ENCODE measurements around the gene GPR150. TPM values are rescaled to one million over a fixed set of nuclear protein-coding genes. Genes with fewer than 3 reads are reported as not detected.

GPR150 gene
- total RNA-seq, 1 experiment from 2014 or later: 0.54 TPM

DNA sequence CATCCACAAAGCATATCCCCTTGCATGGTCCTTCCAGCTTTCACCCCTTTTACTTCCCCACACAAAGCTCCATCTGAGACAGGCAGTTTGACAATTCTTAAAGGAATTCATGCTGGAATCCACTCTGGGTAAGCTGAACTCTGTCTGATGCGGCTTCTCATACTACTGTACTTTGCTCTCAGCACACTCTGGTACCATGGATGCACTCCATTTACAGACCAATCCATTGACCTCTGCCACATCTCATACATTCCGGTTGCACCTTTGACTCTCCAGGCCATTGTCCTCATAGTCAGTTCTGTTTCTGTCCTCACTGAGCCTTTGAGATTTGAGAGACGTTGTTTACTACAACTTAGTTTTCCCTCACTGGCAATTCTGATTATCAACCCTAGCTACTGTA, 50.7 kb downstream of the GPR150 start:
- intact Hi-C loops (cut with micrococcal nuclease; ENCODE audit: unreplicated experiment): no loop called here
- Histone ChIP-seq H3K36me3 (ENCODE audit: control insufficient read depth, insufficient read depth, low read length) (no peaks in the 10 kb centered on the region), H3K27ac (ENCODE audit: low read length) (no peak overlapping the region), H3K4me3 (ENCODE audit: low read depth in 2 of 2, low read length in 2 of 2) (no peak overlapping the region), H3K27me3 (ENCODE audit: control insufficient read depth, insufficient read depth, low read length) (no peaks in the 10 kb centered on the region), H3K4me1 (ENCODE audit: control insufficient read depth, insufficient read depth, low read length) (no peaks in the 10 kb centered on the region), H3K9me3 (ENCODE audit: control insufficient read depth, insufficient read depth, low read depth, low read length) (no peaks in the 10 kb centered on the region)
- in situ Hi-C loops (cut with HindIII; ENCODE audit: low pct_unique_long_range_greater_than_20kb, low sequenced_read_pairs): no loop called here
- no TSS peak for BruUV-seq (replicated peaks)
- TF ChIP-seq, protein P1, sequence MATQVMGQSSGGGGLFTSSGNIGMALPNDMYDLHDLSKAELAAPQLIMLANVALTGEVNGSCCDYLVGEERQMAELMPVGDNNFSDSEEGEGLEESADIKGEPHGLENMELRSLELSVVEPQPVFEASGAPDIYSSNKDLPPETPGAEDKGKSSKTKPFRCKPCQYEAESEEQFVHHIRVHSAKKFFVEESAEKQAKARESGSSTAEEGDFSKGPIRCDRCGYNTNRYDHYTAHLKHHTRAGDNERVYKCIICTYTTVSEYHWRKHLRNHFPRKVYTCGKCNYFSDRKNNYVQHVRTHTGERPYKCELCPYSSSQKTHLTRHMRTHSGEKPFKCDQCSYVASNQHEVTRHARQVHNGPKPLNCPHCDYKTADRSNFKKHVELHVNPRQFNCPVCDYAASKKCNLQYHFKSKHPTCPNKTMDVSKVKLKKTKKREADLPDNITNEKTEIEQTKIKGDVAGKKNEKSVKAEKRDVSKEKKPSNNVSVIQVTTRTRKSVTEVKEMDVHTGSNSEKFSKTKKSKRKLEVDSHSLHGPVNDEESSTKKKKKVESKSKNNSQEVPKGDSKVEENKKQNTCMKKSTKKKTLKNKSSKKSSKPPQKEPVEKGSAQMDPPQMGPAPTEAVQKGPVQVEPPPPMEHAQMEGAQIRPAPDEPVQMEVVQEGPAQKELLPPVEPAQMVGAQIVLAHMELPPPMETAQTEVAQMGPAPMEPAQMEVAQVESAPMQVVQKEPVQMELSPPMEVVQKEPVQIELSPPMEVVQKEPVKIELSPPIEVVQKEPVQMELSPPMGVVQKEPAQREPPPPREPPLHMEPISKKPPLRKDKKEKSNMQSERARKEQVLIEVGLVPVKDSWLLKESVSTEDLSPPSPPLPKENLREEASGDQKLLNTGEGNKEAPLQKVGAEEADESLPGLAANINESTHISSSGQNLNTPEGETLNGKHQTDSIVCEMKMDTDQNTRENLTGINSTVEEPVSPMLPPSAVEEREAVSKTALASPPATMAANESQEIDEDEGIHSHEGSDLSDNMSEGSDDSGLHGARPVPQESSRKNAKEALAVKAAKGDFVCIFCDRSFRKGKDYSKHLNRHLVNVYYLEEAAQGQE (IDR thresholded peaks at IDR 0.05; ENCODE audit: insufficient read depth in 1 of 2, low read depth in 2 of 2, low read length in 1 of 2): no peak
- TF ChIP-seq TCF7L2 (IDR thresholded peaks at IDR 0.05; ENCODE audit: low read depth, low read length): no peak
- TF ChIP-seq, protein P2, sequence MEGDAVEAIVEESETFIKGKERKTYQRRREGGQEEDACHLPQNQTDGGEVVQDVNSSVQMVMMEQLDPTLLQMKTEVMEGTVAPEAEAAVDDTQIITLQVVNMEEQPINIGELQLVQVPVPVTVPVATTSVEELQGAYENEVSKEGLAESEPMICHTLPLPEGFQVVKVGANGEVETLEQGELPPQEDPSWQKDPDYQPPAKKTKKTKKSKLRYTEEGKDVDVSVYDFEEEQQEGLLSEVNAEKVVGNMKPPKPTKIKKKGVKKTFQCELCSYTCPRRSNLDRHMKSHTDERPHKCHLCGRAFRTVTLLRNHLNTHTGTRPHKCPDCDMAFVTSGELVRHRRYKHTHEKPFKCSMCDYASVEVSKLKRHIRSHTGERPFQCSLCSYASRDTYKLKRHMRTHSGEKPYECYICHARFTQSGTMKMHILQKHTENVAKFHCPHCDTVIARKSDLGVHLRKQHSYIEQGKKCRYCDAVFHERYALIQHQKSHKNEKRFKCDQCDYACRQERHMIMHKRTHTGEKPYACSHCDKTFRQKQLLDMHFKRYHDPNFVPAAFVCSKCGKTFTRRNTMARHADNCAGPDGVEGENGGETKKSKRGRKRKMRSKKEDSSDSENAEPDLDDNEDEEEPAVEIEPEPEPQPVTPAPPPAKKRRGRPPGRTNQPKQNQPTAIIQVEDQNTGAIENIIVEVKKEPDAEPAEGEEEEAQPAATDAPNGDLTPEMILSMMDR (IDR thresholded peaks at IDR 0.05): no peak
- TF ChIP-seq POLR2AphosphoS5 (IDR thresholded peaks at IDR 0.05; ENCODE audit: low read depth, low read length): no peak
- TF ChIP-seq SIN3A (IDR thresholded peaks at IDR 0.05; ENCODE audit: borderline replicate concordance, insufficient read depth, low read depth, low read length): no peak
- ChIA-PET CTCF (interaction anchor here (0.6 kb wide), 1 partner anchor 61 kb away, joined by 11 read pairs; no protein-coding TSS in a partner anchor), POLR2A (no interaction called here)
- DNase-seq (ENCODE audit: low read depth, low spot score) (no peak), ATAC-seq (no peak)

Other genes with a start within 250 kb of the GPR150 start
- gene FAM81B, start 228.7 kb upstream of the GPR150 start, total RNA-seq (2021; ENCODE audit: unreplicated experiment): not detected
- gene SKIC3, start 65.1 kb upstream of the GPR150 start, total RNA-seq (2021; ENCODE audit: unreplicated experiment): 69.1 TPM
- gene ARSK, start 65.0 kb upstream of the GPR150 start, total RNA-seq (2021; ENCODE audit: unreplicated experiment): 13.7 TPM
- 2.2 TPM for gene RFESD, start 26.7 kb downstream of the GPR150 start, total RNA-seq (2021; ENCODE audit: unreplicated experiment)
- gene SPATA9, start 62.9 kb downstream of the GPR150 start, total RNA-seq (2021; ENCODE audit: unreplicated experiment): 0.15 TPM
- gene RHOBTB3, start 111.2 kb downstream of the GPR150 start, total RNA-seq (2021; ENCODE audit: unreplicated experiment): 95.2 TPM
- gene GLRX, start 202.6 kb downstream of the GPR150 start, total RNA-seq (2021; ENCODE audit: unreplicated experiment): 5.8 TPM